Stimulated activated CD8-positive, alpha-beta memory T cell treated with anti-CD3 and anti-CD28 coated beads, Interleukin-12 subunit alpha, Interleukin-12 subunit beta, amount 100 ng/mL, for 24 hours (primary cell): ENCODE measurements around the gene CTBP1.

Source experiments
- DNase-seq: peaks from one replicate; pipeline ENCODE4 v3.0.0-alpha.2; 2020; ENCODE audit errors: extremely low read depth

Gene CTBP1

DNA sequence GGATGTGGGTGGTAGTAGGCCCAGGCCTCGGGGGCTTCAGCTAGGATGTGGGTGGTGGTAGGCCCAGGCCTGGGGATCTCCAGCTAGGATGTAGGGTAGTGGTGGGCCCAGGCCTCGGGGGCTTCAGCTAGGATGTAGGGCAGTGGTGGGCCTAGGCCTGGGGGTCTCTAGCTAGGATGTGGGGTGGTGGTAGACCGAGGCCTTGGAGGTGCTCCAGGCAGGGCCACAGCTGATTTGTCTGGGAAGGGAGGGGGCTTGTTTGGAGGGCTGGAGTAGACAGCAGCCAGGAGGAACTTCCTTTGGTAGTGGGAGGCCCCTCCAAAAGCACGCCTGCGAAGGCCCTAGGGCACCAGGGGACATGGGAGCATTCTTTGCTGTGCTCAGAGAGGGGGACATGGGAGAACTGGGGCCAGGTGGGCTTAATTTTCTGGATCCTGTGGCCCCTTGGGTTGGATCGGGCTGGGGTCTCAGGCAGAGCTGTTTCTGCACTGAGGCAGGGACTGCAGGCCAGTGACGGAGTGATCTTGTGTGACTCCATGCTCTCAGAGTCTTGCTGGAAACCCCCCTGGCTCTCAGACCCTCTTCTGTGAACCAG lies 73.2 kb downstream of the CTBP1 start:
- DNase-seq: no peak

DNA sequence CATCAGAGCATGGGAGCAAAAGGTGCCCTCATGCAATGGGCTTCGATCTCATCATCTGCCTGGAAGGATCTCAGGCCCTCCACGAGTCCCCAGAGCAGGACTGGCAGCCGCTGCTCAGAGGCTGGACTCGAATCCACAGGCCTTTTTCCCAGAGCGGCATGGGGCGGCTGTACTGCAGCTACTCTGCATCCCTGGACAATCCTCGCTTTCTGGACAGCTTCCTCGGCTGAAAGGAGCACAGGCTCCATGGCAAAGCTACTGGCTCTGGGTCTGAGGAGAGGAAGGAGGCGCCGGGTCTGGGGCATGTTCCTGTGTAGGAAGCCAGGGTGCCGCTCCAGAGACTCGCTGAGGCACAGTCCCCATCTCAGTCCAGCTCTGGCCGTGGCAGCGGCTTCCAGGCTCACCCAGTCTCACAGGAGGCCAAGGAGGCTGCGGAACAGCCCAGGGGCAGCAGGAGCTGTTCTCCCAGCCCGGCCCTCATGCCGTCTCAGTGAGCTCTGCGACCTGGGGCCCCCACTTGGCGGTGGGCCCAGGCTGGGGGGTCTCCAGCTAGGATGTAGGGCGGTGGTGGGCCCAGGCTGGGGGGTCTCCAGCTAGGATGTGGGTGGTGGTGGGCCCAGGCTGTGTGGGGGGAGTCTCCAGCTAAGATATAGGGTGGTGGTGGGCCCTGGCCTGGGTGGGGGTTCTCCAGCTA lies 73.8 kb downstream of the CTBP1 start:
- DNase-seq: no peak

DNA sequence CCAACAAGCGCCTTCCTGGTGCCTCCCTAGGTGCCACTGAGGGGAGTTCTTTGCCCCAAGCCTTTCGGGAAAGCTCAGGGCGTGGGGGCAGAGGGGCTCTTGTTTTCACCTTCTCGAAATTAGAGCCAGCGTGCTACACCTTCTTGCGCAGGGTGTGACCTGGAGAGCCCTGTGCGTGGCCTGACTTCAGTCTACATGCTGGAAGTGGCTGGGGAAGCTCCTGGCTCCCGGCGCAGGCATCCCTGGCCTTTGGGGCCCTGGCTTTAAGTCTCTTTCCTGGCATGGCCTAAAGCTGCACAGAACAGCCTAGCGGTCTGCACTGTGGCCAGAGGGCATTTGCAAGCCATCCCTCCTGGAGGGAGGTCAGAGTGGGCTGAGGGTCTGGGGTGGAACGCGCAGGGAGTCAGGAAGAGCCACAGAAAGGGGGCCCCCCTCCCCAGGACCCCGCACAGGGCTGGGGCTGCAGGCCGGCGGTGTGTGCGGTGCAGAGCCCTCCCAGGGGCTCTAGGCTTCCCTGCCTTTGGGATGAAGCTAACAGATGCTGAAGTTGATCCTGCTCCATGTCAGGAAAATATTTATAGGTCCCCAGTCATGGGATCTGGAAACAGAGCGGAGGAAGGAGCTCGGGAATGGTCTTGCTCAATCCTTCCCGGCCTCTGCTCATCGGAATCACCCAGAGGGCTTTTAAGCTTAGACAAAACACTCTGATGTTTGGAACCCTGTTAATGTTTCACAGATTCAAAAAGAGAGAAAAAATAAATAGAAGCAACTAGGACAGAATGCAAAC lies 75.8 kb downstream of the CTBP1 start:
- no peak for DNase-seq

DNA sequence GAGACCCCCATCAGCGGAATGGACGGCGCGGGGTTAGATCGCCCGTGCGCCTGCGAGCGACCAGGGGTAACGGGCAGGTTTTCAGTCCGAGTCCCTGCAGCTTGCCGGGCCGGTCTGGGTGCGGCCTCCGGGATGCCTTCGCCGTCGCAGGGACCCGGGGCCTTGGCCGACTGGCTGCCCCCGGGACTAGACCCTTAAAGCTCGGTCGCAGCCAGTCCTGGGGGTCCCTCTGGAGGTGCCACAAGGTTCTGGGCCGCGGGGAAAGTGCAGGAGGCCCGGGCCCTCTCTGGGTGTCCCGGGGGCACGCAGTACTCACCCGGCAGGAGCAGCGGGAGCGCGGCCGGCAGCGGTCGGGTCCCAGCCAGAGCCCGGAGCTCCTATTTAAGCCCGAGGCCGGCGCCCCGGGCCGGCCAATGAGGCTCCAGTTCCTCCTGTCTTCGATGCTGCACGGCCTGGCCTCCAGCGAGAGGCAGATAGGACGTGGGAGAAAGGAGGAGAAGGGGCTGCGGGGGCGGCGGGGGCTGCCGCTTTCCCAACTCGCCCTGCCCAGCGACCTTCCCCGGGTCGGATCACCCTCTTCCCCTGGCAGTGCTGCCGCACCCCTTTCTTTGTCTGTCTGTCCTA lies 76.6 kb downstream of the CTBP1 start, which contains the start of gene SPON2:
Gene SPON2 (minus strand): TSS at position 356 of the 624 bp plus-strand sequence.
- no peak for DNase-seq

DNA sequence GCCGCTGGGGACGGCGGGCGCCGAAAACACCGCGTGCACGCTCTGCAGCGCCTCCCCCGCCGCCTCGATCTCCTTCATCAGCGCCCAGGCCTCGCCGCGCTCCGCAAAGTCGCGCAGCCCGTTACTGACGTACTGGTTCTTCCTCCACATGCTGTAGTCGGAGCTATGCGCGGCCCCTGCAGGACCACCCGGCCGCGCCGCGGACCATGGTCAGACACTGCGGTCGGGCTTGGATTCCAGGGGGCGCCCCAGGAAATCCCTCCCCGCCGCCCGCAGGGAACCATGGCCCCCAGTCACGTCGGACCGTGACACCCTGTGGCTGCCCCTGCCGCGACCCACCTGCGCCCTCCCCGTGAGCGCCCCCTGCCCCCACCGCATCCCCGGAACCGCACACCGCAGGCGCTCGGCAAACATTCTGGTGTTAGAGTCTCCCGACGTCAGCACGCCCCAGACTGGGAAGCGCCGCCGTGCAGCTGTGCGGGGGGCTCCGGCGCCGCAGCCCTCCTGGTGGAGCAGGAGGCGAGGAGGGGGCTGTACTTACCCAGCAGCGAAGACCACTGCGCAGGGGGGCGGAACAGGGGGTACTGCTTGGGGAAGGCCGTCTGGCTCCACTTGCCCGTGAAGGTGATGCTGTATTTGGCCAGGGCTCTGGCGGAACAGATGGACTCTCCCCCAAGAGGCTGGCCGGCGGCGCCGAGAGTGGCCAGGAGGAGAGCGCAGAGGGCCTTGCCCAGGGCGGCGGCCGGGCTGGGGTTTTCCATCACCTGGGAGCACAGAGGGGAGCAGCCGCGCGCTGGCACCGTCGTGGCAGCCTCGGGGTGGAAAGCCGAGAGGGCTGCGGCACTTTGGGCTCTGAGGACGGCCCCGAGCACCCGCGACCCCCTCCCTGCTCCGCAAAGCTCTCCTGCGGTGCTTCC lies 77.4 kb downstream of the CTBP1 start:
- DNase-seq: no peak

DNA sequence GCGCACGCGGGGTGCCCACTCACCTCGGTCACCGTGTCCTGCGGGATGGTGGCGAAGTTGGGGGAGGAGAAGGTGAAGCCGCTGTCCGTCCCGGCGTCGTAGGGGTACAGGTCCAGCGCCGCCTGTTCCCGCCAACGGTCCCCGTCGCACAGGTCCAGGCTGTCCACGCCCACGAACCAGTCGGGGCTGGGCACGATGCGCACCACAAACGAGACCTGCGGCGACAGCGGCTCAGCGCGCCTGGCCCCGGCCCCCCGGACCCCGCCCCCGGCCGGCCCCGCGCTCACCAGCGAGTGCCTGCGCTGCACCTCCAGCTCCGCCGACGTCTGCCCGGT lies 78.0 kb downstream of the CTBP1 start:
- no peak for DNase-seq

DNA sequence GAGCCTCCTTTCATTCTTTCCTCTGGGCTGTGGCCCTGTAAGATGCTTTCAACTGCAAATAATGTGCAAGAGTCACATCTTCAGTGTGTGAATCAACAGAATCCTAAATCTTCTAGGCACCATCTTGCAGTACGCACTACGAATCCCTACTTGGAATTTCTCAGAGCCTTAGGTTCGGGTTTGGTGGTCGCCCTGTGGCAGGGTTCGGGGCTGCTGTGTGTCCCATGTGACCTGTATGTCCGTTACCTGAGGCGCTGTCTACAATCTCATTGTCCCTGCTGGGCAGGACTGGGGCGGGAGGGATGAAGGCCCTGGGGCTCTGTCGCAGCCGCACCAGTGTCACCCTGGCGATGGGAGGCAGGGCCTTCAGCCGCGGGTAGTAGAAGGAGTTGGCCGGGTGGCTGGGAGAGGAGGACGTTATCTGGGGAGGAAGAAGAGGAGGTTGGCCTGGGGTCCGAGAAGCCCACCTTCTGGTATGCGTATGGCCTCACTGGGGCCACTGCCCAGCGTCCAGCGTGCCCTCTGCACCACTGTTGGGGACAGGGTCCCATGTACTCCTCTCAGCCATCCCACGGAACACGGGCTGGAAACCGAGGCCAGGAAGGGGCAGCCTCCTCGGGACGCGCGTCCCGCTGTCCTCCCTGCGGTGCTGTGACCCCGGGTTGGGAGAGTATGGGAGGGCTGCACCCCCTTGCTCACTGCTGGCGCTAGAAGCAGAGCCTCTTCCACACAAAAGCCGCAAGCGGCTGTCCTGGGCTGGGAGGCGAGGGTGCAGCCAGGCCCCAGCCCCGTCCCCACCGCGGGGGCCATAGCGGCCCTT lies 78.6 kb downstream of the CTBP1 start:
- no peak for DNase-seq

DNA sequence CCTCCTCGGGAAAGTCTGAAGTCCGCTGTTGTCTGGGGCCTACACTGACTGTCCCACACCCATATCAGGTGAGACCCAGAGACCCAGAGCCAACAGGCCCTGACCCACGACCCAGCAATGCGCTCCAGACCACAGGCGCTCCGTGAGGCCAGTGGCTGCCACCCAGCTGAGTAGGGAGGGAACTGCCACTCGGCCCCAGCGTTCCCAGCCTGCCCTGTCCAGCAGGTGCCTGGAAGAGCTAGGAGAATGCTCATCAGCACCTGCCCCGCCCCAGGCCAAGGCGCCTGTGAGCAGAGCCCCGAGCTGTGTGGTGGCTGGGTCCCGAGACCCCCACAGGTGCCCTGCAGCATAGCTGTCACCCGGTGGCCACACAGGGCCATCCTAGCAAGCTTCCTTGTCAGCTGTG lies 79.2 kb downstream of the CTBP1 start:
- no peak for DNase-seq

DNA sequence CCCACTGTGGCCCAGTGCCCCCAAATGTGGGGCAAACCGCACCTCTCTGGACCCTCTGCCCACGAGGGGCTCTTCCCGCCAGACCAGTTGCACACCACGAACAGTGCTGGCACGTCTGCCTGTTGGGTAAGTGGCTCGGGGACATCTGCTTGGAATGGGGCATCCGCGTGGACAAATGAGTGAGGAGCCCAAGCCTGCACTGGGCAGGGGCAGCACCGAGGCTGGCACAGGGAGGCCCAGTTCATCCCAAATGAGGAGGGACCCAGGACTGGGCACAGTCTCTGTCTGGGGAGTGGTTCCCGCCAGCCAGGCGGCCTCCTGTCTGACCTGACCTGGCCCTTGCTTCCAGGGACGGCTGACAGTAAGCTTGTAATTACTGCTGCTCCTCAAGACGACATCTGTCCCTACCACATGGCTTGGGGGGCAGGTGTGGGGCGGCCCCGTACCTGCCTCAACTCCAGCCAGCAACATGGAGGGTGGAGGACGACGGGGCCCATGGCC lies 79.7 kb downstream of the CTBP1 start:
- DNase-seq: no peak

DNA sequence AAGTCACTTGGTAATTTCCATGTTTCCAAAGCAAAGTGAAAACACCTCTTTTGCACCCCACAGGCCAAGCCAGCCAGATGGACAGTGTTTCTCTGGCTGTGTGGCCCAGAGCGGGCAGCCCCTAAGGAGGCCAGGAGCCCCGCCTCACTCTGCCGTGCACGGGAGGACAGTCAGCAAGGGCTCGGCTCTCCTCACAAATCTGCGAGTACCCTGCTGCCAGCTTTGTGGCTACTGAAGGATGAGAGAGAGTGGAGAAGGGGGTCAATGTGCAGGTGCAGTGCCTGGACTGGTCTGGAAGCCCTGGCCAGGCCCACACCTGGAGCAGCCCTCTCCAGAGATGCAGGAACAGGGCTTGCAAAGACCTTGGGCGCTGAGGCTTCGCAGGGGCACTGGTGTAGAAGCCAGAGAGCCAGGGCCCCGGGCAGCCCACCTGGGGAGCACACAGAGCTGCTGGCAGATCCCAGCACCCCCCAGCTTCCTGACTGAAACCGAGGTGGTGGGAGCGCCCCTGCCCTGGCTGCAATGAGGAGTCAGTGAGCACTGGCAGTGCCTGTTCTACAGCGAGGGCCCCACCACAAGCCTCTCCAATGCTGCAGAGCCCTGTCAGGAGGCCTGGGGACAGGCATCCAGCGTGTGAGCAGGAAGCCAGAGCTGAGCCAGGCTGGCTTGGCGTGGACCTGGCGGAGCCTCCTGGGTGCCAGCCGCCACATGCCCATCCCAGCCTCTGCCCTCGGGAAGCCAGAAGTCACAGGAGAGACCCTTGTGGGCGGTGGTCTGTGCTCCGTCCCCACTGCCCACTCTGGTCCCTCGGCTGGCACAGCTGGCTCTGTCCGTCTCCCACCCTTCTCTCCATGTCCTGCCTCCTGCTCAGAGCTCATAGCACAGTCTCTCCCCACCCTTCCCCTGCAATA lies 80.5 kb downstream of the CTBP1 start:
- no peak for DNase-seq

DNA sequence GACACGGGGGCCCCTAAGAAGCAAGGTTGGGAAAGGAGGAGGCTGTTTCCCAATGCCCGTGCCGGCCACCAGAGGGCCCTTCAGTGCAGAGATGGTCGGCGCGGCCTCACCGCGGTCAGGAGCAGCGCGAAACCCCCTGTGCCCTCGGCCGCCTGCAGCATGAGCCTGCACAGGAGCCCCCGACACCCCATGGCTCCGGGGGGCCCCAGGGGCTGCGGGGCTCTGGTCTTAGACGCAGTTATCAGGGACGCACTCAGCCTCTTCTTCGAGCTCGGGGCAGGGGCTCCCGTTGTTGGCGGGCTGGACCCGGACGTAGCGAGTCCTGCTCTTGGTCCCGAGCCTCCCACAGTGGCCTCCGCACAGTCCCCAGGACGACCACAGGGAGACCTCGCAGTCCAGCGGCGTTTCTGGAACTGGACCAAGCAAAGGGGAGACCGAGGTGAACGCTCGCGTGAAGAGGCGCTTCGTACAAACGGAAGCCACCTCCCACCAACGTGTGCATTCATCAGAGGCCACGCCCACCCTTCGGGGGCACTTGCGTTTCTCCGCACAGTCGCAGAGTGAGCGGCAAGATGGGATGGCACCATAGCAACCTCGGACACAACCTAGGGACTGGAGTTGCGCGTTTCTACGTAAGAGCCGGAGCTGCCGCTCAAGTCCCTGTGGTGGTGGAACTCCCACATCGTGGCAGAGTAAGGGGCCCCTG lies 81.5 kb downstream of the CTBP1 start:
- peak; percentile 80 for DNase-seq

DNA sequence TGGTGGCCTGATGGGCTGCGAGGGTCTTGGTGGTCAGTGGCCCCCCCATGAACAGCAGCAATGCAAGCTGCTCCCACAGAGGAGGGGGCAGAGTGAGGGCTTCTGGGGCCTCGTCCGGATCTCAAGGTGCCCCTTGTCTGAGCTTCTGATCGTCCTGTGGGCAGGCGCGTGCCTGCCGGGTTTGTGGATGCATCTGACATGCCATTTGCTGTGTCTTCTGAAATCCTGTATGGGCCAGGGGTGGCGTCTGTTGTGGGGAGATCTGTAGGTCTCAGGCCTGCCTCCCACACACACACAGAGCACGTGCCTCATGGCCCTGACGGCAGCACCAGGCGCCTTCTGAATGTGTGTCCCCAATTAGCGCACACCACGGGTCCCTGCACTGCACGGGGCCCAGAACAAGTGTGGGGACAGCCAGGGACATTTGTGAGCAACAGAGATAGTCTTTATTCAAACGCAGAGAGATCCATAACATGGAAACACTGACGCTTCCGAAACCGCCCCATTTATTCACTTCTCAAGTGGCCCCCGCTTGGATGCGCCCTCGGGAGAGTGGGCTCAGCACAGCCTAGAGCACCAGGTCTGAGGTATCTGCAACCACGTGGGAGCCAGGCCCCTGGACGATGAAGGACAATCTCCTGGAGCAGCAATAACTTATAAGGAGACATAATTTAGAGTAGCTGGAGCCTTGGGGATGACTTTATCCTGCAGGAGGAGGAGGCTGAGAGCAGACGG lies 82.3 kb downstream of the CTBP1 start:
- no peak for DNase-seq

DNA sequence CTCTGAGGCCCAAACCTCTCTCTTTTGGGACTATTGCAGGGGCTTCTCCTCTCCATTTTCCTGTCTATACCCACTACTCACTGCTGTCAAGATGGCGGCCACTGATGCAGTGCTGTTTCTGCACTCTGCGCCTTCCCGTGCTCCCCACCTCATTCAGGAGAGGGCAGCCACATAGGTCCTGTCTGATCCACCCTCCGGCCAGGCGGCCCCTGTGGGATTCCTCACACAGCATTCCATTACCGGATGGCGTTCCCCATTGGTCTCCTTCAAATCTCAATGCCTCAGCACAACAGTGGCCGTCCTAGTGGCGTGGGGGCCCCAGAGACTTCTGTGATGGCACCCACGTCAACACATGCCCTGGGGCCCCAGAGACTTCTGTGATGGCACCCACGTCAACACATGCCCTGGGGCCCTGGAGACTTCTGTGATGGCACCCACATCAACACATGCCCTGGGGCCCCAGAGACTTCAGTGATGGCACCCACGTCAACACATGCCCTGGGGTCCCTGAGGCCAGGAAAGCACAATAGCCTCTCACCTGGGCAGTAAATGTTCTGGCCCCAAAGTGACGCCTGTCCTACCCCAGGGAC lies 83.9 kb downstream of the CTBP1 start:
- no peak for DNase-seq

DNA sequence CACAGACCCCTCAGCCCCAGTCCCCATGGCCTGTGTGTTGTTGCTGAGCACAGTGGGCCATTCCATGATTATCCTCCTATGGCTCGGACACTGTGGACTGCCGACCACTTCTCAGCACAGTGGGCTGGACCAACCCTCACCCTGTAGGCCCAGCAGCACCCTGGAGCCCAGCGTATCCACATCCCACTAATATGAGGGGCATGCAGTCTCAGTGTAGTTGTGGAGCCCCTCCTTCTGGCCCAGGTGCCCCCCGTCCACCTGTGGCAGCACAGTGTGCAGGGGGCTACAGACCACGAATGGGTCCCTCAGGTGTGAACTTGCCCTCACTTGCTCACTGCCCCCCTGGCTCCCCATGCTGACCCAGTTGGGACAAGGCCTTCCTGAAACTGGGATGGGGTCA lies 84.5 kb downstream of the CTBP1 start:
- no peak for DNase-seq

DNA sequence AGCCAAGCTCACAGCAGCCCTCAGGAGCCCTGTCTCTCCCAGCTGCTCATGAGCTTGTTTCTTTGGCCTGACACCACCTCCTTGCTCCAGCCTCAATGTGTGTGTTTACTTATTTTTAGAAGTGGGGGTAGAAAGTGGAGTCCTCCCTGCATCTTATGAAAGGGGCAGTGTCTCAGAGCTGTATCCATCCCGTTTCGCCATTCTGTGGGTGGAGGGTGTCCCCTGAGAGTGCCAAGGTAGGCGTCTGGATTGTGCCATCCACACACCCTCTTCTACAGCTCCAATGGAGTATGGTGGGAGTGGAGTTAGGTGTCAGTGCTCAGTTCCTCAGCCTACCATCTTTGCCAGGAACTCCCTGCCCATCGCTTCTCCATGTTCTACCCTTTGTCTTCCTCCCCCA lies 84.9 kb downstream of the CTBP1 start:
- no peak for DNase-seq
